Liver (tissue), 9 donors: ENCODE measurements around the gene BAK1. TPM values are rescaled to one million over a fixed set of nuclear protein-coding genes. Genes with fewer than 3 reads are reported as not detected.

ENCODE experiments used
- DNase-seq: peaks from one replicate; pipeline ENCODE4 v3.0.0-alpha.2; 2017; ENCODE audit warnings: low spot score
- H3K27ac ChIP-seq, 2 donors: one replicate each; pipeline ENCODE4 v1.7.0; 2013; ENCODE audit warnings: inconsistent platforms in 2 of 2, low read length in 2 of 2, control low read depth in 1 of 2, low read depth in 1 of 2, mild to moderate bottlenecking in 1 of 2
- H3K27me3 ChIP-seq, 4 donors: one replicate each; pipeline versions ENCODE4 v1.6.1 to v1.7.0; 2013; ENCODE audit warnings: low read length in 3 of 4, inconsistent platforms in 1 of 4, mild to moderate bottlenecking in 1 of 4, moderate library complexity in 1 of 4; ENCODE audit not compliant: control insufficient read depth in 4 of 4, insufficient read depth in 4 of 4
- H3K36me3 ChIP-seq, 4 donors: one replicate each; pipeline versions ENCODE4 v1.6.1 to v1.7.0; 2013; ENCODE audit warnings: low read length in 3 of 4, mild to moderate bottlenecking in 3 of 4, low read depth in 1 of 4, moderate library complexity in 1 of 4; ENCODE audit not compliant: control insufficient read depth in 4 of 4, insufficient read depth in 3 of 4
- H3K4me1 ChIP-seq, 4 donors: one replicate each; pipeline versions ENCODE4 v1.6.1 to v1.7.0; 2013; ENCODE audit warnings: low read length in 3 of 4, mild to moderate bottlenecking in 3 of 4, moderate library complexity in 1 of 4; ENCODE audit not compliant: control insufficient read depth in 4 of 4, insufficient read depth in 4 of 4
- H3K4me3 ChIP-seq, 3 donors: one replicate each; pipeline versions ENCODE4 v1.6.1 to v1.7.0; 2013; ENCODE audit warnings: low read length in 3 of 3, control low read depth in 1 of 3, low read depth in 1 of 3, mild to moderate bottlenecking in 1 of 3
- H3K9ac ChIP-seq, 2 donors: one replicate each; pipeline ENCODE4 v1.7.0; 2013; ENCODE audit warnings: low read length in 2 of 2, mild to moderate bottlenecking in 2 of 2, moderate library complexity in 2 of 2, control low read depth in 1 of 2, low read depth in 1 of 2
- H3K9me3 ChIP-seq, 4 donors: one replicate each; pipeline versions ENCODE4 v1.6.1 to v1.7.0; 2013; ENCODE audit warnings: low read length in 3 of 4; ENCODE audit not compliant: control insufficient read depth in 4 of 4
- EGR1 ChIP-seq, 2 donors: IDR thresholded peaks; 2 replicates each; pipeline ENCODE4 v1.6.1; 2016 to 2018; ENCODE audit warnings: antibody characterized with exemption in 2 of 2, low read depth in 2 of 2
- FOXA1 ChIP-seq: IDR thresholded peaks from 2 replicates; pipeline ENCODE4 v1.6.1; 2016; ENCODE audit warnings: antibody characterized with exemption
- FOXA2 ChIP-seq: IDR thresholded peaks from 2 replicates; pipeline ENCODE4 v1.6.1; 2016; ENCODE audit warnings: antibody characterized with exemption
- GABPA ChIP-seq, 2 donors: IDR thresholded peaks in 1 of 2; conservative IDR thresholded peaks in 1 of 2; 2 replicates each; pipeline ENCODE4 v1.6.1; 2016; ENCODE audit warnings: antibody characterized with exemption in 2 of 2, mild to moderate bottlenecking in 1 of 2, moderate library complexity in 1 of 2
- HNF4A ChIP-seq, 2 donors: conservative IDR thresholded peaks; 2 replicates each; pipeline ENCODE4 v1.6.1; 2016; ENCODE audit warnings: antibody characterized with exemption in 2 of 2, mild to moderate bottlenecking in 2 of 2
- HNF4G ChIP-seq: IDR thresholded peaks from 2 replicates; pipeline ENCODE4 v1.6.1; 2016; ENCODE audit warnings: antibody characterized with exemption
- JUND ChIP-seq, 2 donors: IDR thresholded peaks; 2 replicates each; pipeline ENCODE4 v1.6.1; 2016; ENCODE audit warnings: antibody characterized with exemption in 2 of 2
- NR2F2 ChIP-seq: IDR thresholded peaks from 2 replicates; pipeline ENCODE4 v1.6.1; 2016; ENCODE audit warnings: antibody characterized with exemption
- RAD21 ChIP-seq, 2 donors: IDR thresholded peaks; 2 replicates each; pipeline ENCODE4 v1.6.1; 2016; ENCODE audit warnings: antibody characterized with exemption in 2 of 2, mild to moderate bottlenecking in 2 of 2
- RXRA ChIP-seq, 2 donors: IDR thresholded peaks; 2 replicates each; pipeline ENCODE4 v1.6.1; 2017 to 2018; ENCODE audit warnings: antibody characterized with exemption in 2 of 2, mild to moderate bottlenecking in 1 of 2
- SP1 ChIP-seq: IDR thresholded peaks from 2 replicates; pipeline ENCODE4 v1.6.1; 2018; ENCODE audit warnings: antibody characterized with exemption, mild to moderate bottlenecking
- TAF1 ChIP-seq: conservative IDR thresholded peaks from 2 replicates; pipeline ENCODE4 v1.6.1; 2016; ENCODE audit warnings: antibody characterized with exemption, mild to moderate bottlenecking
- YY1 ChIP-seq: IDR thresholded peaks from 2 replicates; pipeline ENCODE4 v1.6.1; 2016; ENCODE audit warnings: antibody characterized with exemption, mild to moderate bottlenecking
- WGBS: extraction: QIAGEN DNeasy Blood & Tissue Kit; methylation state at CpG from one replicate; pipeline ENCODE4 v1.1.7; 2013; 5-methylcytosine and 5-hydroxymethylcytosine counted together
- polyA plus RNA-seq, 2 donors: library from polyadenylated mRNA; stranded (reverse) in 1 of 2; unstranded in 1 of 2; fragments of 200-250 nt in 1 of 2; fragments of >200 nt in 1 of 2; fragmentation: Nextera tagmentation in 1 of 2; extraction: Ambion mirVana in 1 of 2; gene quantifications; one replicate each; pipeline versions ENCODE4 v1.2.1 to v1.2.3, GENCODE V29; 2013 to 2015
- total RNA-seq, 2 donors: library from RNA; depleted of rRNA; stranded (reverse); fragments of >200 nt; gene quantifications; one replicate each; pipeline ENCODE4 v1.2.3, GENCODE V29; 2014
- TF ChIP-seq, protein P1 (sequence below): IDR thresholded peaks from 2 replicates; pipeline ENCODE4 v1.6.1; 2016; ENCODE audit warnings: antibody characterized with exemption, mild to moderate bottlenecking
- TF ChIP-seq, protein P2 (sequence below): IDR thresholded peaks from 2 replicates; pipeline ENCODE4 v1.6.1; 2016; ENCODE audit warnings: antibody characterized with exemption
- TF ChIP-seq, protein P3 (sequence below): IDR thresholded peaks from 2 replicates; pipeline ENCODE4 v1.6.1; 2016; ENCODE audit warnings: antibody characterized with exemption
- TF ChIP-seq, protein P4 (sequence below): IDR thresholded peaks from 2 replicates; pipeline ENCODE4 v1.6.1; 2016; ENCODE audit warnings: antibody characterized with exemption
- TF ChIP-seq, protein P5 (sequence below): fragments of 150-350 bp; IDR thresholded peaks from 2 replicates; pipeline ENCODE4 v1.5.1; 2017; ENCODE audit warnings: improper control_type of control experiment, low read depth, low read length; ENCODE audit not compliant: missing input control
- donor health status: healthy.
- donor health status: healthy.
- donor health status: healthy.
- donor health status: healthy.
- donor health status: healthy.

Gene BAK1
- total and polyA plus RNA-seq, 4 donors: 2.4 to 8.7 (median 5.3) TPM

DNA sequence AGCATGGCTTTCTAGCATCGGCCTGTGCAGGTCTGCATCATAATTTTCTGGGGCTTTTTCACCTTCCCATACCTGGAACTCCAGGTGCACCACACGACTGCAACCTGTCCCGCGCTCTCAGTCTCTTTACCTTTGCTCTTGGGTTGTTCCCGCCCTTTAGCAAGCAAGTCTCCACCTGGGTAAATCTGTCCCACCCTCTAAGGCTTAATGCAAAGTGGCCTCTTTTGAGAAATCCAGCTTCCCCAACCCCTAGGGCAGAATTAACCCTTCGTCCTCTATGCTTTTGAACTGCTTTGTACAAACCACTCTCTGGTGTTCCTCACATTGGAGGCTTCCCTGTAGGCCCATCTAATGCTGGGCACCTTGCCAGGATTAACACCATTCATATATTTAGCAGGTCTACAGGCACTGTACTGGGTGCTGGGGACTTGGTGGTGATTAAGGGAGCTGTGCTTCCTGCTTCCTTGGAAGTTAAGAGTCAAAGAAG is 43.9 kb upstream of the BAK1 start:
- TF ChIP-seq JUND (IDR thresholded peaks at IDR 0.05) (no peak), YY1 (no peak), FOXA2 (no peak), NR2F2 (no peak), HNF4A (conservative IDR thresholded peaks at IDR 0.05) (no peak), SP1 (no peak), FOXA1 (no peak), TAF1 (no peak), GABPA (IDR thresholded peaks at IDR 0.05 in 1 of 2, conservative IDR thresholded peaks at IDR 0.05 in 1 of 2) (no peak), RXRA (IDR thresholded peaks at IDR 0.05) (no peak), HNF4G (no peak), EGR1 (IDR thresholded peaks at IDR 0.05; ENCODE audit: low read depth in 2 of 2) (no peak), RAD21 (IDR thresholded peaks at IDR 0.05) (no peak)
- TF ChIP-seq, protein P1, sequence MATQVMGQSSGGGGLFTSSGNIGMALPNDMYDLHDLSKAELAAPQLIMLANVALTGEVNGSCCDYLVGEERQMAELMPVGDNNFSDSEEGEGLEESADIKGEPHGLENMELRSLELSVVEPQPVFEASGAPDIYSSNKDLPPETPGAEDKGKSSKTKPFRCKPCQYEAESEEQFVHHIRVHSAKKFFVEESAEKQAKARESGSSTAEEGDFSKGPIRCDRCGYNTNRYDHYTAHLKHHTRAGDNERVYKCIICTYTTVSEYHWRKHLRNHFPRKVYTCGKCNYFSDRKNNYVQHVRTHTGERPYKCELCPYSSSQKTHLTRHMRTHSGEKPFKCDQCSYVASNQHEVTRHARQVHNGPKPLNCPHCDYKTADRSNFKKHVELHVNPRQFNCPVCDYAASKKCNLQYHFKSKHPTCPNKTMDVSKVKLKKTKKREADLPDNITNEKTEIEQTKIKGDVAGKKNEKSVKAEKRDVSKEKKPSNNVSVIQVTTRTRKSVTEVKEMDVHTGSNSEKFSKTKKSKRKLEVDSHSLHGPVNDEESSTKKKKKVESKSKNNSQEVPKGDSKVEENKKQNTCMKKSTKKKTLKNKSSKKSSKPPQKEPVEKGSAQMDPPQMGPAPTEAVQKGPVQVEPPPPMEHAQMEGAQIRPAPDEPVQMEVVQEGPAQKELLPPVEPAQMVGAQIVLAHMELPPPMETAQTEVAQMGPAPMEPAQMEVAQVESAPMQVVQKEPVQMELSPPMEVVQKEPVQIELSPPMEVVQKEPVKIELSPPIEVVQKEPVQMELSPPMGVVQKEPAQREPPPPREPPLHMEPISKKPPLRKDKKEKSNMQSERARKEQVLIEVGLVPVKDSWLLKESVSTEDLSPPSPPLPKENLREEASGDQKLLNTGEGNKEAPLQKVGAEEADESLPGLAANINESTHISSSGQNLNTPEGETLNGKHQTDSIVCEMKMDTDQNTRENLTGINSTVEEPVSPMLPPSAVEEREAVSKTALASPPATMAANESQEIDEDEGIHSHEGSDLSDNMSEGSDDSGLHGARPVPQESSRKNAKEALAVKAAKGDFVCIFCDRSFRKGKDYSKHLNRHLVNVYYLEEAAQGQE: no peak
- TF ChIP-seq, protein P2, sequence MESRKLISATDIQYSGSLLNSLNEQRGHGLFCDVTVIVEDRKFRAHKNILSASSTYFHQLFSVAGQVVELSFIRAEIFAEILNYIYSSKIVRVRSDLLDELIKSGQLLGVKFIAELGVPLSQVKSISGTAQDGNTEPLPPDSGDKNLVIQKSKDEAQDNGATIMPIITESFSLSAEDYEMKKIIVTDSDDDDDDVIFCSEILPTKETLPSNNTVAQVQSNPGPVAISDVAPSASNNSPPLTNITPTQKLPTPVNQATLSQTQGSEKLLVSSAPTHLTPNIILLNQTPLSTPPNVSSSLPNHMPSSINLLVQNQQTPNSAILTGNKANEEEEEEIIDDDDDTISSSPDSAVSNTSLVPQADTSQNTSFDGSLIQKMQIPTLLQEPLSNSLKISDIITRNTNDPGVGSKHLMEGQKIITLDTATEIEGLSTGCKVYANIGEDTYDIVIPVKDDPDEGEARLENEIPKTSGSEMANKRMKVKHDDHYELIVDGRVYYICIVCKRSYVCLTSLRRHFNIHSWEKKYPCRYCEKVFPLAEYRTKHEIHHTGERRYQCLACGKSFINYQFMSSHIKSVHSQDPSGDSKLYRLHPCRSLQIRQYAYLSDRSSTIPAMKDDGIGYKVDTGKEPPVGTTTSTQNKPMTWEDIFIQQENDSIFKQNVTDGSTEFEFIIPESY: no peak
- TF ChIP-seq, protein P3, sequence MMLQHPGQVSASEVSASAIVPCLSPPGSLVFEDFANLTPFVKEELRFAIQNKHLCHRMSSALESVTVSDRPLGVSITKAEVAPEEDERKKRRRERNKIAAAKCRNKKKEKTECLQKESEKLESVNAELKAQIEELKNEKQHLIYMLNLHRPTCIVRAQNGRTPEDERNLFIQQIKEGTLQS: no peak
- TF ChIP-seq, protein P4, sequence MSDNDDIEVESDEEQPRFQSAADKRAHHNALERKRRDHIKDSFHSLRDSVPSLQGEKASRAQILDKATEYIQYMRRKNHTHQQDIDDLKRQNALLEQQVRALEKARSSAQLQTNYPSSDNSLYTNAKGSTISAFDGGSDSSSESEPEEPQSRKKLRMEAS: no peak
- TF ChIP-seq, protein P5, sequence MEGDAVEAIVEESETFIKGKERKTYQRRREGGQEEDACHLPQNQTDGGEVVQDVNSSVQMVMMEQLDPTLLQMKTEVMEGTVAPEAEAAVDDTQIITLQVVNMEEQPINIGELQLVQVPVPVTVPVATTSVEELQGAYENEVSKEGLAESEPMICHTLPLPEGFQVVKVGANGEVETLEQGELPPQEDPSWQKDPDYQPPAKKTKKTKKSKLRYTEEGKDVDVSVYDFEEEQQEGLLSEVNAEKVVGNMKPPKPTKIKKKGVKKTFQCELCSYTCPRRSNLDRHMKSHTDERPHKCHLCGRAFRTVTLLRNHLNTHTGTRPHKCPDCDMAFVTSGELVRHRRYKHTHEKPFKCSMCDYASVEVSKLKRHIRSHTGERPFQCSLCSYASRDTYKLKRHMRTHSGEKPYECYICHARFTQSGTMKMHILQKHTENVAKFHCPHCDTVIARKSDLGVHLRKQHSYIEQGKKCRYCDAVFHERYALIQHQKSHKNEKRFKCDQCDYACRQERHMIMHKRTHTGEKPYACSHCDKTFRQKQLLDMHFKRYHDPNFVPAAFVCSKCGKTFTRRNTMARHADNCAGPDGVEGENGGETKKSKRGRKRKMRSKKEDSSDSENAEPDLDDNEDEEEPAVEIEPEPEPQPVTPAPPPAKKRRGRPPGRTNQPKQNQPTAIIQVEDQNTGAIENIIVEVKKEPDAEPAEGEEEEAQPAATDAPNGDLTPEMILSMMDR: no peak
- Histone ChIP-seq H3K36me3 (no peaks in the 10 kb centered on the region), H3K9me3 (no peaks in the 10 kb centered on the region), H3K9ac (no peak overlapping the region), H3K27me3 (no peaks in the 10 kb centered on the region), H3K4me1 (peaks cover 7 to 22% (median 10%) of the 10 kb centered on the region in 4 donors), H3K27ac (no peak overlapping the region), H3K4me3 (no peak overlapping the region)
- WGBS: 85% methylated on average over 6 of the region's 6 CpGs
- DNase-seq: no peak
